ENCODE measurements around the gene APBB1IP.

DNA sequence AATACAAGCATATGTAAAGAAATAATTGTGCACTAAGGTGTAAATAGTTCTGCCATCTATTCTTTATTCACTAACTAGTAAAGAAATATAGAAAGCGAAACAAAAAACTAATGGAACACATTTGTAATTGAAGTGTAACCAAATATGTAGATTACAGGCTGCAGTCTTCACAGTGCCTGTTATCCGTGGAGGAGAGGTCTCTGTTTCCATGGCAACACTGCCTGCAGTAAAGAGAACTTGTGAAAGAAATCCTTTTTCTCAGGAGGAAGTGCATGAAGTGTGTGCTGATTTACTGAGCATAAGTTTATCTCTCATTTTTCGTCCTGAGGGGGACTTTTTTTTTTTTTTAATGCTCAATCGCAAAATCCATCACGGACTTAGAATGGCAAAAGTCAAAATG, 102.5 kb downstream of the APBB1IP start:
- TF ChIP-seq, protein P1, sequence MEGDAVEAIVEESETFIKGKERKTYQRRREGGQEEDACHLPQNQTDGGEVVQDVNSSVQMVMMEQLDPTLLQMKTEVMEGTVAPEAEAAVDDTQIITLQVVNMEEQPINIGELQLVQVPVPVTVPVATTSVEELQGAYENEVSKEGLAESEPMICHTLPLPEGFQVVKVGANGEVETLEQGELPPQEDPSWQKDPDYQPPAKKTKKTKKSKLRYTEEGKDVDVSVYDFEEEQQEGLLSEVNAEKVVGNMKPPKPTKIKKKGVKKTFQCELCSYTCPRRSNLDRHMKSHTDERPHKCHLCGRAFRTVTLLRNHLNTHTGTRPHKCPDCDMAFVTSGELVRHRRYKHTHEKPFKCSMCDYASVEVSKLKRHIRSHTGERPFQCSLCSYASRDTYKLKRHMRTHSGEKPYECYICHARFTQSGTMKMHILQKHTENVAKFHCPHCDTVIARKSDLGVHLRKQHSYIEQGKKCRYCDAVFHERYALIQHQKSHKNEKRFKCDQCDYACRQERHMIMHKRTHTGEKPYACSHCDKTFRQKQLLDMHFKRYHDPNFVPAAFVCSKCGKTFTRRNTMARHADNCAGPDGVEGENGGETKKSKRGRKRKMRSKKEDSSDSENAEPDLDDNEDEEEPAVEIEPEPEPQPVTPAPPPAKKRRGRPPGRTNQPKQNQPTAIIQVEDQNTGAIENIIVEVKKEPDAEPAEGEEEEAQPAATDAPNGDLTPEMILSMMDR (IDR thresholded peaks at IDR 0.05) = no peak
- TF ChIP-seq POLR2A (IDR thresholded peaks at IDR 0.05) (no peak), EP300 (IDR thresholded peaks at IDR 0.05) (no peak), POLR2AphosphoS5 (IDR thresholded peaks at IDR 0.05) (no peak)
